GM19463 (cell line): Measurements from ENCODE around the gene ADNP.

ENCODE experiments used
- ATAC-seq: cut with Tn5 transposase; IDR thresholded peaks from one replicate; pipeline ENCODE4 v1.9.1; 2021; ENCODE audit warnings: mild to moderate bottlenecking, moderate library complexity; ENCODE audit not compliant: unreplicated experiment

The ADNP gene

DNA sequence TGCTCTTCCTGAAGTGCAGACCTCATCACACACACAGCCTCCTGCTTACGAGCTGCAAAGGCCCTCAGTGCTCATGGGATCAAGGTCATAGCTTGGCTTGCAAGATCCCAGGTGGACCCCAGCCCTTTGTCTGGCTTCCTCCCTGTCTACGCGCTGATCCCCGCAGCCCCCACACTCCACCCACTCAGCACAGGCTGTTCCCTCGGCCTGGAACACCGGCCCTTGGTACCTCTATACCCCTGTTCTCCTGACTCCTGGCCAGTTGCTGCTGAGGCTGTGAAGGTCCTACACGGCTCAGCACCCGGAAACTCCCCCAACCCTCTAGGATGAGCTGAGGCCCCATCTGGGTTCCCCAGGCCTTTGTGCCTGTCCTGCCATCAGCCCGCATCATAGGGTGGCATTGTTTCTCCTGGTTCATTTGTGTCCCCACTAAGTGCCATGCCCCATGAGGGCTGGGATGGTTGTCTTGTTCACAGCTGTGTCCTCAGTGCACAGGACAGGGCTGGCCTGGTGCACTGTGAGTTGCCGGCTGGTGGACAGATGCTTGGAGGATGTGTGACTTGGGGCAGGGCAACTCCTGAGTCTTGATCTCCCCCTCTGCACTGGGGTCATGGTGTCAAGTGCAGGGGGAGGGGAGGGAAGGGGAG, 57.0 kb downstream of the ADNP start:
- ATAC-seq = no peak

DNA sequence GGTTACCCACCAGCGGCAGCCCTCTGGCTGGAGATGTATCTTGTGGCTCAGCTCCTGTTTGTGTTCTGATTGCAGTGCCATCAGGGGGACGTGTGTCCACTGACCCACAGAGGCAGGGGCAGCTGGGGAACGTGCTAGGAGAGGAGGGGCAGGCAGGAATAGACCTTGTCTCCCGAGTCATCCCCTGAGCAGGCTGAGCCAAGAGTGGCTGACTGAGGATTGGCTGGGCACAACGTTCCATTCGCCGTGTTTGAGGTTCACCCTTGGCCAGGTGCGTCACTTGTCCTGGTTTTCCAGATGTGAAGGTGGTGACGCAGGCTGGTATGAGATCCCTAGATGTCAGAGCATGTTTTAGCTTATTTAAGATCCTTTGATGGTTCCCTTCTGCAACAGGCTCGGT, 57.7 kb downstream of the ADNP start:
- ATAC-seq = no peak

DNA sequence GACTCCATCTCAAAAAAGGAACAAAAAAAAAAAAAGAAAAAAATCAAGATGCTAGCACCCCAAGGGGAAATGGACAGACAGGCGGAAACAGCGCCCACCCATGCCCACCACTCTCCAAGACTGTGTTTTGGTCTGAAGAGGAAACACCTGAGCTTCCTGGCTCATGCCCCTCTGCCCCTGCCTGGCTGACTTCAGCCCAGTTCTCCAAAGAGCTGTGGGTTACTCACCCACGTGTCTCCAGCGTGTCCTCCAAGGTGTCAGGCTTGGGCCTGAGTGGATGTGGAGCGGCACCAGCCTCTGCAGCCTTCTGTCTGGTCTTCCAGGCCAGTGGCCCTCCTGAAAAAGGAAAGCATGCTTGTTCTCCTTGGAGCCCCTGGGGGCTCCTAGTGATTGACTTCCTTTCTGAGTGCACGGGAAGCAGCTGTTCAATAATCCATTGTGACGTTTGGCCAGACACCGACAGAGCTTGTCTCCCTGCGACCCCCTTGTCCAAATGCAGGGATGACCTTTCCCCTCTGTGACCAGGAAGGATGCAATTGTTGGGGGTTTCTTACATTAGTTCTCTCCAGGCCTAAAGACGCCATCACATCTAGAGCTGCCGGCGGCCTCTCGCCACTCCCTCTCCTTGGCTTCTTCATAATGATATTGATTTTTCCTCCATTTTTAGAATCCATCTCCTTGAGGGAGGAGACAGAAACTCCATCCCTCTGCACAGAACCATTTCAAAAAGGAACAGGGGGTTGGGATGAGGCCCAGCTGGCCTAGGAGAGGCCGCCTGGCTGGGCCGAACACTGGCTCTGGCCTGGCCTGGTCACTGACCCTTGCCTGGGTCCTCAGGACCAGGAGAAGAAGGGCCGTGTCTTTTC, 58.4 kb downstream of the ADNP start:
- ATAC-seq = no peak

DNA sequence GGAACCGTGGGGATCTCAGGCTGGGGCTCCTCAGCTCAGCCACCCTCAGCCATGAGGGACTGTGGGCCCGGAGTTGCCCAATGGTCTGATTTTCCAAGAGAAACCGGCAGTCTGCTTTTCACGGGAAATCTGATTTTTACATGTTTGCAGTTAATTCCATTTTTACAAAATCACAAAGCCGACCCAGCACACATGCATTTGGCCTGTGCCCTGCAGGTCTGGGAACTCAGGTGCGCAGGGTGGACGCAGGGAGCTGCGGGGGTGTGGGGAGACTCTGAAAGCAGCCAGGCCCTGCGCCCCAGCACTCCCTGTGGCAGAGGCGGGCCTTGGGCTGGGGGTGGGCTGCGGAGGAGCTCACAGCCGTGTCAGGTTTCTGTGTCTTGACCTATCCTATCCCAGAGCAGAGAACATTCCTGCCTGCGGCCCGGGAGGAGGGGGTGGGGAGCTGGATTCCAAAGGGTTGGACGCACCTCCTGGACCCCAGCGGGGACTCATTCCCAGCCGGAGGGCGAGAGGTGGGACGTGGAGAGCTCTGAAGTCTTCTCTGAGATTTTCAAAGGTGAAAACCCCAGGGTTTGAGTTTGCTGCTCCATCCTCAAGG, 60.6 kb downstream of the ADNP start:
- ATAC-seq = no peak

DNA sequence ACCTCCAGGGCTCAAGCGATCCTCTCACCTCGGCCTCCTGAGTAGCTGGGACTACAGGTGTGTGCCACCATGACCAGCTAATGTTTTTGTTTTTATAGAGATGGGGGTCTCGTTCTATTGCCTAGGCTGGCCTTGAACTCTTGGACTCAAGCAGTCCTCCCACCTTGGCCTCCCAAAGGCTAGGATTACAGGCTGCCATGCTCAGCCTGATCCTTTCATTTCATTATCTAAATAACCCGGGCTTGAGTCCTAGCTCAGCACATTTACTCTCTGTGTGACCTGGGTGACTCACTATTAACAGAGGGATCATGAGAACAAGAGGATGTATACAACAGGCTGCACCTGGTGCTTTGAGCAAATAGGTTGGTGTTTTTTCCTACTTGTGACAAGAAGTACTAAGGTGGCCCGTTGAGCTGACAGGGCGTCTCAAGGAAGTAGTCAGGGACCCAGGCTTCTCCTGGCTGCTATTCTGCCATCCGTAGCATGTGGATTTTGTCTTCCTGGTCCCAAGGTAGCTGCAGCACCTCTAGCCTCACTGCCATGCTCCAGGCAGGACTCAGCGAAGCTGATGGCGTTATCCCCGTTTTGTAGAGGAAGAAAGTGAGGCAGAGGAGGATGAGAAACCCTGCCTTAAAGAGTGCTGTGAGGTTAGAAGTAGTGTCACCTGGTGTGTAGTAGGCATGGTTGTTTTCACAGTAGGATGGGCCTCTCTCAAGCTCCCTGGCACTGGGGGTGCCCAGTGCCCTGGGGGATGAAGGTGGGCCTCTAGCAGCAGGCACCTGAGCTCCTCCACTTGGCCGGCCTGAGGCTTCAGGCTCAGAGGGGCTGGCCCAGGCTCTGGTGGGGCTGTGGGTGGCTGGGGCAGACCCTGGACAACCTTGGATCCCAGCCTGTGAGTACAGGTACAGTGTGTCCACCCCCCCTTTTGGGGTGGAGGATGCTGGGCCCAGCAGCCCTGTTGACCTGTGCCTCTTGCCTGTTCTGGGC, 62.4 kb downstream of the ADNP start:
- ATAC-seq = no peak

DNA sequence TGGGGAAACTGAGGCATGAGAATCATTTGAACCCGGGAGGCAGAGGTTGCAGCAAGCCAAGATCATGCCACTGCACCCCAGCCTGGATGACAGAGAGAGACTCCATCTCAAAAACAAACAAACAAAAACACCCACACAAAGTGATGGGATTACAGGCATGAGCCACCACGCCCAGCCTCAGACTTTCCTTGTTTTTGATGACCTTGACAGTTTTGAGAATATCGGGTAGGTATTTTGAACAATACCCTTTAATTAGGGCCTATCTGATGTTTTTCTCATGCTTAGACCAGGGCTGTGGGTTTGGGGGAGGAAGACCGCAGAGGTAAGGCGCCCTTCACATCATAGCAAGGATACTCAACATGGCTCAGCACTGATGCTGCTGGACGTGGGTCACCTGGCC, 63.4 kb downstream of the ADNP start:
- ATAC-seq = no peak

DNA sequence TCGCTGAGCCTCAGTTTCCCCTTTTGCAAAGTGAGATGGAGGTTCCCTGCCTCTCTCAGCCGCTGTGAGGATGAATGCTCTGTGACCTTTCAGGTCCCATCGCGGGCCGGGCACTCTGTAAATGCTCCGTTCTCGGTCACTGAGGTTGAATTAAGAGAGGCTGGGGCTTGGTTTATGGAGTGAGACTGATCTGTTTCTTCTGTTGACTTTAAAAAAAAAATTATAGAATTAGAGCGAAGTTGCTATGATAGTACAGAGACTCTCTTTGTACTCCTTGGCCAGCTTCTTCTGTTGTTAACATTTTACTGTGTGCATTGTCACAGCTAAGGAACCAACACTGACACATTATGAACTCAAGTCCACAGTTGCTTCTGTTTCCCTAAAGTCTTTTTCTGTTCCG, 64.4 kb downstream of the ADNP start:
- ATAC-seq = no peak

DNA sequence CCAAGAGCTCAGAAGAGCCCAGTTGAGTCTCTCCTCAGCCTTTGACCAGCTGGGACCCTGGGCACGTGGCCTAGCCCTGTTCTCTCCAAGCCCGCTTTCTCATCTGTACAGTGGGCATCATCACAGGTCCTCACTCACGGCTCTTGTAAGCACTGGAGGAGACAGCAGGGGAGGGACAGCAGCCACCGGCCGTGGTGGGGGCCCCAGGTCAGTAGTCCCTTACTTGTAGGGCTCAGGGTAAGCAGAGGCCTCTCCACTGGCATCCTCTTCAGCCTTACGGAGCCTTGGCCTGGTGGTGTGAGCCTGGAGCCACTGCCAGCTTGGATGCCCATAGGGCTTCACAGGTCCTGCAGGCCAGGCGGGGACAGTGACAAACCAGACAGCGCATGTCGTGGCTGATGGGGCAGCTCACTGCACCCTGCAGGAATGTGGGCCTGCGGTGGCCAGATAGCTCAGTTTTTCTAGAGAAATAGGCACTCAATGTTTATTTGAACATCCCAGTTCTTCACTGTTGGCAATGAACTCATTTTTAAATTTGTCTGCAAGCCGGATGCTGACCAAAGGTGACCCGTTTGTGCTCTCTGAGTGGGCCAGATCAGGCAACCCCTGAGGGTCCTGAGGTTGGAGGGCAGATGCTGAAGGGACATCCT, 65.1 kb downstream of the ADNP start:
- ATAC-seq = no peak

DNA sequence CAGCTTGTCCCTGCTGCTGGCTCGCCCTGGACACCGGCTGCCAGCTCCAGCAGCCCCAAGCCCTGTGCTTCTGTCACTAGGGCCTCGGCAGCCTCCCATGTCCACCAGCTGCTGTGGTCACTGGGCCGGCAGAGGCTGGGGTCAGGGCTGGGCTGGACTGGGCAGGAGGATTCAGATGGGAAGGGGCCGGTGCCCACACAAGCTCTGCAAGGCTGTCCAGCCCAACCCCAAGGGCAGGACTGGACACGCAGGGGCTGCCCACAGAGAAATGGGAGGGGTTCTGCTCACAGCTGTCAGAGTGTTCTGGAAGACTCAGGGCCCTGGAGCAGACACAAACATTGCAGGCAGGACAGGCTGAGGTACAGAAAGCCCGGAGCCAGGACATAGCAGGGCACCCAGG, 65.6 kb downstream of the ADNP start:
- ATAC-seq = no peak

DNA sequence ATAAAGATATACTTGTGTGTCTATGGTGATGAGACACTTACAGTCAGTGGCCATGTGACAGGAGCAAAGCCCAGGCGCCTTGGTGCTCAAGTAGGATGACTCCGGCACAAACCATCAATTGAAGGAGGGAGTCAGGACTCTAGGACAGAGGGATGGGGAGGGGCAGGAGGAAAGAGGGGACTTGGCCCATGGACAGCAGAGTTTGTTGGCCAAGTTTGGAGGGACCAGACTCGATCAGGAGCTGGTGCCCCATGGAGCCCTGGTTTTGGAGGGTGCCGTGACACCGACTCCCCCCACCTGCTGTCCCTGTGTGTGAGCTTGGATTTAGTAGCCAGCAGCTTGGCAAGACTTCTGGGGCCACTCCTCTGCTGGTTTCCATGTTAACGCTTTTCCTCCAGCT, 66.1 kb downstream of the ADNP start:
- ATAC-seq = no peak

DNA sequence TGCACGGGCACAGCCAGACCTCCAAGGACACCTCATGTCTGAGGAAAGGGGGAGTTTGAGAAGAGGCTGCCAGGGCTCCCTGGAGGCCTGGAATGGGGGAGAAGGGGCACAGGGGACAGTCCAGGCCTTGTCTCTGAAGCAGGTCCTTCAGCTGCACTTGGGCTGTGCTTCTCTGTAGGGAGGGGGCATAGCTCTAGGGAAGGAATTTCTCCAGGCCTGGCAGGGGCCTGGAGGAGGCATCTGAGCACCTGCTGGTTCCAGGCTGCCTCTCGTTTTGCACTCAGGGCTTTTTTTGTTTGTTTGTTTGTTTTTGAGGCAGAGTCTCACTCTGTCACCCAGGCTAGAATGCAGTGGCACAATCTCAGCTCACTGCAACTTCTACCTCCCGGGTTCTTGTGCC, 68.7 kb downstream of the ADNP start:
- ATAC-seq = no peak

DNA sequence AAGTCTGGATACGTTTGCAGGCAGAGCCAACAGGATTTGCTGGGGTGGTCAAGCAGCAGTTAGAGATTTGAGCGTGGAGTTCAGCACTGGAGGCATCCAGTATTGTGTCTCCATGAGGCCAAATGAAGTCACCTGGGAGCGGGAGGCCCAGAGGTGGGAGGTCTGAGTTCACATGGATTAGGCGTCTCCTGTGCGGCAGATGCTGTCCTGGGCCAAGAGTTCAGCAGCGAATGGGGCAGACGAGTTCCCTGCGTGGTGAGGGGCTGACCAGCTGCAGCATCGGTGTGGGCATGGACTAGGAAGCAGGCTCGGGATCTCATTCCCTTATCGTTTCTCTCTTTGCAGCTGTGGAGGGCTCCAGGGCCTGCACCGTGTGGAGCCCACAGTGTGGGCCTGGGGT, 70.2 kb downstream of the ADNP start:
- no peak for ATAC-seq

DNA sequence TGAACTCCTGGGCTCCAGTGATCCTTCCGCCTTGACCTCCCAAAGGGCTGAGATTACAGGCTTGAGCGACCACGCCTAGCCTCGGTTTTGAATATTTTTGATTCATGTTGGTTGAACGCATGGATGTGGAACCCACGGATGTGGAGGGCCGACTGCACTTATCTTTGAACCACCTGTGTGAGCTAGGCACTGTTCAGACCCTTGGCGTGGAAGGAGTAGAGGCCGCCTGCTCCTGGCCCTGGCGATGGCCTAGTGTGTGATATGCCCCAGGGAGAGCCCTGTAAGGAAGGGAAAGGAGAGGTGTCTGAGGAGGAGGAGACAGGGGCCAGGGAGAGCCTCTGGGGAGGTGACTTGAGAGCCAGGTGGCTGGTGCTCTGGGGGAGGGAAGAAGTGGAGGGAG, 72.1 kb downstream of the ADNP start:
- no peak for ATAC-seq

DNA sequence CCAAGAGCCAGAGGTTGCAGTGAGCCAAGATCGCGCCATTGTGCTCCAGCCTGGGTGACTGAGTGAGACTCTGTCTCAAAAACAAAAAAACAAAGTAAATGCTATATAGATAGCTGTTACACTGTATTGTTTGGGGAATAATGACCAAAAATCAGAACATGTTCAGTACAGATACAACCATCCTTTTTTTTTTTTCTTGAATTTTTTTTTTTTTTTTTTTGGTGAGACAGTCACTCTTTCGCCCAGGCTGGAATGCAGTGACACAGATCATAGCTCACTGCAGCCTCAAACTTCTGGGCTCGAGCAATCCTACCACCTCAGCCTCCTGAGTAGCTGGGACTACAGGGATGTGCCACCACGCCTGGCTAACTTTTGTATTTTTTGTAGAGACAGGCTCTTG, 72.7 kb downstream of the ADNP start:
- ATAC-seq = no peak

DNA sequence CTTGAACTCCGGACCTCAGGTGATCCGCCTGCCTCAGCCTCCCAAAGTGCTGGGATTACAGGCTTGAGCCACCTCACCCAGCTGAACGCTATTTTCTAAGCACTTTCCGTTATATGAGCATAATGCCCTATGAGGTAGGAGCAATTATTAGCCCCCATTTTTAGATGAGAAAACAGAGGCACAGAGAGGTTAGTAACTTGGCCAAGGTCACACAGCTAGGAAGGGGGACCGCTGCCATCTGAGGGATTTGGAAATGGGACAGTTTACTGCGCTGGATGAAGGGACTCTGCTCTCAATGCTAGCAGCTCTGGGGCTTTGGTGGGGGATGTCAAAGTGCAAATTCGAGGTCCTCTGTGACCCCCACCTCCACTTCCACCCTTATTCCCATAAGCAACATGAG, 73.9 kb downstream of the ADNP start:
- no peak for ATAC-seq

DNA sequence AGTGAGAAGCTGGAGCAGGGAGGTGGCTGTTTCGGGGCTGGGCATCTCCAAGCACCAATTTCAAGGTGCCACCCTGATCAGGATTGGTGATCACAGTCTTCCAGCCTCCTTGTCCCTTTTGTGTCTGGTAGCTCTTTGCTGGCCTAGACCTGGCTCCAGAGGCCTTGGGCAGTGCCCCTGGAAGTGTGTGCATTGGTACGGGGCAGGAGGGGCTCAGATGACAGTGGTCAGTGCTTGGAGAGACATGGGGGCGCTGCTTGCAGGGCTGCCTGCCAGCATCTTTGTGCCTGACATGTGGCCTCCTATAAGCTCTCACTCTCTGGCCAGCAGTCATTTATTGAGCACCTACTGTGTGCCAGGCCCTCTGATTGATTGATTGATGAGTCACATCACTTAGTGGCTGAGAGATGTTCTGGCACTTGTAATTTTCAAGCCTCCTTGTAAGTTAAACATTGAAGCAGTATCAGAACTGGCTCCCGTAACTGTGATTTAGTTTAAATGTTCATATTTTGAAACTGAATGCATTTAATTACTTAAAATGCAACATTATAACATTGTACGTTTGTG, 74.7 kb downstream of the ADNP start:
- ATAC-seq = no peak

DNA sequence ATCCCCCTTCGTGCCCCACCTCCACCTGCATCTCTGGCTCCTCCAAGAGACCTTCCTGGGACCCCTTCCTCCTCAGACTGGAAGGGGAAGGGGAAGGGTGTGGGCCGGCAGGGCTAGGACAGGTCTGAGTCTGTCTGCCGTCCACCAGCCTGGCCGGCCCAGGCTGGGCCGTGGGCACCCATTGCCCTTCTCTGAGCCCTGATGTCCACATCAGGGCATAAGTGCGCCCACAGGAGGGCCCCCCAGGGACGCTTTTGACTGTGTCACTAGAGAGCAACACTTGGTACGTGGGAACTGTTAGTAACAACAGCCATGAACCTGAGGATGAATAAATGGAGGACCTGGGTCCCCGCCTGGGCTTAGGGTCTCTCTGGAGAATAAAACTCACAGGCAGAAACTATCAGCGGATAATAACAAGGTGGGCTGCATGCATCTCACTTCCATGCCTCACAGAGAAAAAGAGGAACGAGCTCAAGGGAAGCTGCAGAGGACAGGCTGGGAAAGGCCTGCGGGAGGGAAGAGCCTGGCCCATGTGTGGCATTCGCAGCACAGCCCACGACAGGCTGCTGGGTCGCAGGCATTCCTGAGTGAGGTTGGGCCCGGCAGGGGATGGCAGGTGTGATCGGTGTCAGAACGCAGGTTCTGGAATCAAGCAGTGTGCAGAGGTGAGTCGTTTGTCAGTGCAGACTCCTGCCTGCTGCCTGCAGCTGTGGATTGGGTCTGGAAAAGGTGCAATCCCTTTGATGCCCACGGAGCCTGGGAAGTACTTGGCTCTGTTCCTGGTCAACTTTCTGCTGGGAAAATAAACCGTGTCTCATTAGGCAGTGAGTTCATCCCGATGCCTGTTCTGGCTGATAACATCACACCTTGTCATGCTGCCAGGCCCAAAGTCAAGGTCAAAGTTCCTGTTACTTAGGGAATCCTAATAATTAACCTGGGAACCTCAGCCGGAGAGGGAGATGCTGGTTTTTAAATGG, 75.5 kb downstream of the ADNP start:
- ATAC-seq = no peak

DNA sequence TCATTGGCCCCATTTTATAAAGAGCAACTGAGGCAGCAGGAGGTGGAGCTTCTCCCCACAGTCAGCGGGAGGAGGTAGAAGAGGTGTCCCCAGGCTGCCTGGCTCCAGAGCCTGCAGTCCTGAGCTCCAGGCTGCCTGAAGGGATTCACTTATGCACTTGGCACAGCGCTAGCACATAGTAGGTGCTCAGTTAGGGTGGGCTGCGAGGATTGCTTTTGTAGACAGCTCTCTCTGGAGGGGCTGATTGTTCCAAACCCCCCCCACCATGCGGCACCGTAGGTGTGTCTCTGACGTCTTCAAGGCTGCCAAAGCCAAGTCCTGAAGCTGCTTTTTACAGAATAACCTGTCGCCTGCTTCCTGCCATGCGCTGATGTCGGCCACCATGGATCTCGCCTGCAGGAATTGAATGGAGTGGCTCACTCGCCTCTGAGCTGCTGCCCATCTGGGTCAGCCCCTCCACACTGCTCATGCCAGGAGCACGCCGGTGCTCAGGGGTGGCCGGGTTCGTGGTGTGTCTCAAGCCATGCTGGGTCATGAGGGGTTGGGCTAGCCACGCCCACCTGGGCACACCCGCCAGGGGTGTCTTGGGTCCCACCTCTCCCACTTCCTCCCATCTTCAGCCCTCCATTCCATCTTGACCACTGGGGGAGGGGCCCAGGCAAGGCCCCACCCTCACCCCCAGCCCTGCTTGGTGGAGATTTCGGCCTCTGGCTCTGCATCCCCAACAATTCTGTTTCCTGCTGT, 76.6 kb downstream of the ADNP start:
- ATAC-seq = no peak
